ENCODE data around the gene WDR7.

WDR7 gene

GRCh38 chr18:57002627-57003026 lies 351.5 kb downstream of the WDR7 start:
- intact Hi-C loops (cut with DNase I): no loop called here
- DNase-seq: no peak

- intact Hi-C loops (cut with DNase I): no loop called here
- no peak for DNase-seq
Measured at GRCh38 chr18:57003342-57003741, 352.2 kb downstream of the WDR7 start.

GRCh38 chr18:57004366-57005121 lies 353.4 kb downstream of the WDR7 start:
- DNase-seq: no peak
- intact Hi-C loops (cut with DNase I): no loop called here

GRCh38 chr18:57008001-57008686 lies 357.0 kb downstream of the WDR7 start:
- intact Hi-C loops (cut with DNase I): no loop called here

GRCh38 chr18:57009844-57010243 lies 358.7 kb downstream of the WDR7 start:
- intact Hi-C loops (cut with DNase I): no loop called here
- DNase-seq: no peak

More at GRCh38 chr18:57008001-57008686, 357.0 kb downstream of the WDR7 start:
- no peak for DNase-seq

- intact Hi-C loops (cut with DNase I): no loop called here
- no peak for DNase-seq
Measured at GRCh38 chr18:57014772-57015413, 363.7 kb downstream of the WDR7 start.

GRCh38 chr18:57015451-57015850 lies 364.3 kb downstream of the WDR7 start:
- intact Hi-C loops (cut with DNase I): no loop called here
- DNase-seq: peak in 21 of 42 donors; percentile 8 to 52 (median 23)

- intact Hi-C loops (cut with DNase I): no loop called here
- no peak for DNase-seq
Measured at GRCh38 chr18:57018845-57019244, 367.7 kb downstream of the WDR7 start.

GRCh38 chr18:57022716-57023115 lies 371.6 kb downstream of the WDR7 start:
- intact Hi-C loops (cut with DNase I): no loop called here
- DNase-seq: no peak

- intact Hi-C loops (cut with DNase I): no loop called here
- no peak for DNase-seq
Measured at GRCh38 chr18:57023275-57023882, 372.2 kb downstream of the WDR7 start.

- intact Hi-C loops (cut with DNase I): no loop called here
- peak in 12 of 42 donors; percentile 15 to 75 (median 42) for DNase-seq
Measured at GRCh38 chr18:57025540-57025939, 374.4 kb downstream of the WDR7 start.

GRCh38 chr18:57026316-57026715 lies 375.2 kb downstream of the WDR7 start:
- intact Hi-C loops (cut with DNase I): no loop called here
- peak in 7 of 42 donors; percentile 16 to 55 (median 38) for DNase-seq

- DNase-seq: peak in 1 of 42 donors; percentile 37
- intact Hi-C loops (cut with DNase I): no loop called here
Measured at GRCh38 chr18:57027190-57027708, 376.1 kb downstream of the WDR7 start.

GRCh38 chr18:57029761-57030160 lies 378.6 kb downstream of the WDR7 start:
- intact Hi-C loops (cut with DNase I): no loop called here
- DNase-seq: no peak

GRCh38 chr18:57030417-57030816 lies 379.3 kb downstream of the WDR7 start:
- no peak for DNase-seq
- intact Hi-C loops (cut with DNase I): no loop called here

GRCh38 chr18:57035590-57035989 lies 384.4 kb downstream of the WDR7 start:
- intact Hi-C loops (cut with DNase I): no loop called here
- peak in 1 of 42 donors; percentile 27 for DNase-seq

GRCh38 chr18:57038395-57038794 lies 387.2 kb downstream of the WDR7 start:
- intact Hi-C loops (cut with DNase I): no loop called here
- DNase-seq: peak in 1 of 42 donors; percentile 22

- peak in 1 of 42 donors; percentile 21 for DNase-seq
Measured at GRCh38 chr18:57040175-57040574, 389.0 kb downstream of the WDR7 start.

GRCh38 chr18:57043241-57043640 lies 392.1 kb downstream of the WDR7 start:
- intact Hi-C loops (cut with DNase I): no loop called here
- no peak for DNase-seq

More at GRCh38 chr18:57040175-57040574, 389.0 kb downstream of the WDR7 start:
- intact Hi-C loops (cut with DNase I): no loop called here

Measured in head of caudate nucleus (tissue), 42 donors.